ENCODE results near the gene H19.

The H19 gene

DNA sequence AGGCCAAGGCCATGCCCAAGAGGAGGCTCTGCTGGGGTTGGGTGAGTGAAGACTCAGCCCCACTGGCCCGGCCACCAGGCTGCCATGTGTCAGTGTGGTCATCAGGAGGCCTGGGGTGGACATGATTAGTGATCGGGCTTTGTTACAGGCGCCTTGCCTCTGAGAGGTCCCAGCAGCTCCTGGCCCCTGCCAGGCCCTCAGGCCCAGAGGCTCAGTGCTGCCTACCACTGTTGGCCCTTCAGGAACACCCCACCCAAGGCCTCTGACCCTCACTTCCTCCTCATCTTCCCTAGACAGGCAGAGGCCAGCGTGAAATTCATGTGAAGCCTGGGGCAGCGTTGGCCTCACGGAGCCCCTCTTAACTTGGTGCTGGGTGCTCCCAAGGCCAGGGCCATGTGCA, 48.3 kb downstream of the H19 start:
- no peak overlapping the region for H3K27ac ChIP-seq
- H3K4me3 ChIP-seq: no peak overlapping the region

DNA sequence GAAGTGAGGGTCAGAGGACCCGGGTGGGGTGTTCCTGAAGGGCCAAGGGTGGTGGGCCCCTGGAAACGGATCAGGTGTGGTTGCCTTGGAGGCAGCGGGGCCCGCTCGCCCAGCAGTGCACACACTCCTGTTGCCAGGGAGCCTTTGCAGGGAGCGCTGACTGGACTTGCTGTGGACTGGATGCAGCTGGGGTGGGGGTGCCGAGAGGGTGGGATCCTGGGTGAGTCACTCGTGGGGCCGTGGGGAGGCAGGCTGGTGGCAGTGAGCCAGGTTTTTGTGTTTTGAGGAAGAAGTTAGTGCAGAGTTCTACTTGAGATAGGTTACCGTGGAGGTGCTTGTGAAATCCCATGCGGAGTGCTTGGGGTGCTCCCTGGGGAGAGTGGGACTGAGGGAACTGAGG, 49.3 kb downstream of the H19 start:
- Histone ChIP-seq H3K27ac (no peak overlapping the region), H3K4me3 (no peak overlapping the region)

DNA sequence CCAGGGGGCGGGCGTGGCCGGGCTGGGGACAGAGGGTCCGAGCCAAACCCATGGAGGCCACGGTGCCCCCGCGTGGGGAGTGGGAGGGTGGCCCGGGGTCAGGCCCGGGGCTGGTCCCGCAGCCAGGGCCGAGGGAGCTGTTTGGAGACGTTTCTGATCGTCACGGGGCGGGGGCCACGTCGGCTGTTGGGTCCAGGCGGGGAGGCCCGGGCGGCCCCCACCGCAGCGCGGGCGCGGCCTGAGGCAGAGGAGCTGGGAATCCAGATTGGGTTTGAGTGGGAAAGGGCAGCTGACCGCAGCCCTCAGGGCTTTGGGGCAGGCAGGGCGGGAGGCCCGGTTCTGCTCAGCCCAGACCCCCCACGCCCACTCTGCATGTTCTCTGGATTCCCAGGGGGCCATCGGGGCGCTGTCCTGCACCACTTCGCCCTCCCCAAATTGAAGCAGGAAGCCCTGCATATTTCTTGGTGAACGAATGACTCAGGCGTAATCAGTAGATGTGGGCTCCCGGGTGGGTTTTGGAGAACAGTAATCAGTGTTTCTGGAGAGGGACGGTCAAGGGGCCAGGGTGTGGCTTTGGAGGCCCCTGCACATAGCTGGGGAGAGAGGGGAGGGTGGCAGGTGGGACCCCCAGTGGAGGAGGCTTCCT, 49.9 kb downstream of the H19 start:
- Histone ChIP-seq H3K27ac (no peak overlapping the region), H3K4me3 (no peak overlapping the region)

DNA sequence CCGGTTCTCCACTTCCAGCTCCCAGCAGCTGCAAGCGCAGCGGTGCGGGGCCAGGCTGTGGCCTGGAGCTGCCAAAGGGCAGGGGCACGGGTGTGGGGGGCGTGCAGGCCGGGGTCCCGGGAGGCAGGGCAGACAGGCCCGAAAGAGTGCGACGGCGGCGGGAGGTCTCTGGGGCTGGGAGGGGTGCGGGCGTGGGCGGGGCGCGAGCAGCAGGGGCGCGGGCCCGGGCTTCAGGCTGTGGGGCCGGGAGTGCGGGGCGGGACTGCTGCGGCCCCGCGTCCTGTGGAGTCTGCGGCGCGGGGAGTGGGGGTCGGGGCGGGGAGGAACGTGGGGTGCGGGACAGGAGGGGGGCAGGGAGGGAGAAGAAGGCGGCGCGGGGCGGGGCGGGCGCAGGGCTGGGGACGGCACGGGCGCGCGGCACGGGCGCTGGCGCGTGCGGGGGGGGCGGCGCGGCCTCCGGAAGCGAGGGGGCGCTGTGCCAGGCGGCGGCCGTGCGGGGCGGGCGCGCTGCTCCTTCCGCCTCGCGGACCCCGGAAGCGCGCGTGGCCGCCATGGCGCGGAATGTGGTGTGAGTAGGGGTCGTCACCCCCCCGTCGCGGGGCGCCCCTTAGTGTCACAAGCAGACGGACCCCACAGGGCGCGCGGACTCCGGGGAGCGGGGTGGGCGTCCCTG, 50.7 kb downstream of the H19 start, which contains the start of gene MRPL23:
MRPL23 (plus strand) TSS at position 521 of the 673 bp plus-strand sequence; CDS start at position 552, 31 bp downstream.
- Histone ChIP-seq H3K27ac (no peak within 1 kb of the TSS), H3K4me3 (no peak within 1 kb of the TSS)
